ENCODE data around the gene LRMDA. TPM values are rescaled to one million over a fixed set of nuclear protein-coding genes. Genes with fewer than 3 reads are reported as not detected.

Gene LRMDA
- total RNA-seq, 3 donors from 2014 or later (not counting 1 experiment from before 2014, with no cell fraction given), result 1.4 to 2.4 (median 2.1) TPM

- H3K4me3 ChIP-seq (ENCODE audit: low read length), result no peak overlapping the region
- H3K4me1 ChIP-seq (ENCODE audit: control insufficient read depth, insufficient read depth, low read length), result no peaks in the 10 kb centered on the region
- H3K27ac ChIP-seq (ENCODE audit: low read length), result no peak overlapping the region
- DNase-seq (no peak), ATAC-seq (no peak)
- intact Hi-C loops (cut with micrococcal nuclease), result no loop called here
- Mint-ChIP-seq H3K4me1 (no peaks in the 10 kb centered on the region), H3K27me3 (ENCODE audit: low read depth in 2 of 2) (peaks cover 10 to 30% of the 10 kb centered on the region in 2 donors), H3K36me3 (no peaks in the 10 kb centered on the region), H3K27ac (no peak overlapping the region), H3K4me3 (no peak overlapping the region), H3K9me3 (no peaks in the 10 kb centered on the region)
- TF ChIP-seq, protein P1, sequence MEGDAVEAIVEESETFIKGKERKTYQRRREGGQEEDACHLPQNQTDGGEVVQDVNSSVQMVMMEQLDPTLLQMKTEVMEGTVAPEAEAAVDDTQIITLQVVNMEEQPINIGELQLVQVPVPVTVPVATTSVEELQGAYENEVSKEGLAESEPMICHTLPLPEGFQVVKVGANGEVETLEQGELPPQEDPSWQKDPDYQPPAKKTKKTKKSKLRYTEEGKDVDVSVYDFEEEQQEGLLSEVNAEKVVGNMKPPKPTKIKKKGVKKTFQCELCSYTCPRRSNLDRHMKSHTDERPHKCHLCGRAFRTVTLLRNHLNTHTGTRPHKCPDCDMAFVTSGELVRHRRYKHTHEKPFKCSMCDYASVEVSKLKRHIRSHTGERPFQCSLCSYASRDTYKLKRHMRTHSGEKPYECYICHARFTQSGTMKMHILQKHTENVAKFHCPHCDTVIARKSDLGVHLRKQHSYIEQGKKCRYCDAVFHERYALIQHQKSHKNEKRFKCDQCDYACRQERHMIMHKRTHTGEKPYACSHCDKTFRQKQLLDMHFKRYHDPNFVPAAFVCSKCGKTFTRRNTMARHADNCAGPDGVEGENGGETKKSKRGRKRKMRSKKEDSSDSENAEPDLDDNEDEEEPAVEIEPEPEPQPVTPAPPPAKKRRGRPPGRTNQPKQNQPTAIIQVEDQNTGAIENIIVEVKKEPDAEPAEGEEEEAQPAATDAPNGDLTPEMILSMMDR (IDR thresholded peaks at IDR 0.05), result no peak
- no peaks in the 10 kb centered on the region for H3K9me3 ChIP-seq (ENCODE audit: control insufficient read depth, insufficient read depth, low read length)
- H3K36me3 ChIP-seq (ENCODE audit: control insufficient read depth, insufficient read depth, low read length), result no peaks in the 10 kb centered on the region
- 28% methylated on average over 17 of the region's 22 CpGs for WGBS (ENCODE audit: insufficient coverage)
- H3K27me3 ChIP-seq (ENCODE audit: control insufficient read depth, insufficient read depth, low read length), result no peaks in the 10 kb centered on the region
These were observed 280.9 kb downstream of the LRMDA start for GRCh38 chr10:75712242-75712880.

GRCh38 chr10:75716506-75716905, 285.1 kb downstream of the LRMDA start:
- WGBS (ENCODE audit: insufficient coverage), result 73% methylated on average over 2 of the region's 3 CpGs

GRCh38 chr10:75717126-75717916, 285.9 kb downstream of the LRMDA start:
- intact Hi-C loops (cut with micrococcal nuclease), result no loop called here
- 83% methylated on average over 8 of the region's 10 CpGs for WGBS (ENCODE audit: insufficient coverage)
- Mint-ChIP-seq H3K4me1 (no peaks in the 10 kb centered on the region), H3K9me3 (no peaks in the 10 kb centered on the region), H3K27ac (no peak overlapping the region), H3K36me3 (no peaks in the 10 kb centered on the region), H3K27me3 (ENCODE audit: low read depth in 2 of 2) (peaks cover 6 to 23% of the 10 kb centered on the region in 2 donors), H3K4me3 (no peak overlapping the region)
- Histone ChIP-seq H3K4me3 (ENCODE audit: low read length) (no peak overlapping the region), H3K4me1 (ENCODE audit: control insufficient read depth, insufficient read depth, low read length) (no peaks in the 10 kb centered on the region), H3K9me3 (ENCODE audit: control insufficient read depth, insufficient read depth, low read length) (no peaks in the 10 kb centered on the region), H3K36me3 (ENCODE audit: control insufficient read depth, insufficient read depth, low read length) (no peaks in the 10 kb centered on the region), H3K27ac (ENCODE audit: low read length) (no peak overlapping the region), H3K27me3 (ENCODE audit: control insufficient read depth, insufficient read depth, low read length) (no peaks in the 10 kb centered on the region)
- ATAC-seq (no peak), DNase-seq (no peak)
- TF ChIP-seq, protein P1 (IDR thresholded peaks at IDR 0.05), result no peak

More at GRCh38 chr10:75716506-75716905, 285.1 kb downstream of the LRMDA start:
- H3K27ac ChIP-seq (ENCODE audit: low read length), result no peak overlapping the region
- TF ChIP-seq, protein P1 (IDR thresholded peaks at IDR 0.05), result no peak
- H3K4me3 ChIP-seq (ENCODE audit: low read length), result no peak overlapping the region
- no peak for ATAC-seq
- no peak for DNase-seq
- Mint-ChIP-seq H3K27ac (no peak overlapping the region), H3K27me3 (ENCODE audit: low read depth in 2 of 2) (peaks cover 7 to 23% of the 10 kb centered on the region in 2 donors), H3K4me3 (no peak overlapping the region), H3K9me3 (no peaks in the 10 kb centered on the region), H3K4me1 (no peaks in the 10 kb centered on the region), H3K36me3 (no peaks in the 10 kb centered on the region)
- no peaks in the 10 kb centered on the region for H3K36me3 ChIP-seq (ENCODE audit: control insufficient read depth, insufficient read depth, low read length)
- intact Hi-C loops (cut with micrococcal nuclease), result no loop called here
- no peaks in the 10 kb centered on the region for H3K4me1 ChIP-seq (ENCODE audit: control insufficient read depth, insufficient read depth, low read length)
- no peaks in the 10 kb centered on the region for H3K27me3 ChIP-seq (ENCODE audit: control insufficient read depth, insufficient read depth, low read length)
- H3K9me3 ChIP-seq (ENCODE audit: control insufficient read depth, insufficient read depth, low read length), result no peaks in the 10 kb centered on the region

All from natural killer cell (primary cell).